BJ (cell line): ENCODE results near the gene ZBTB20. TPM values are rescaled to one million over a fixed set of nuclear protein-coding genes. Genes with fewer than 3 reads are reported as not detected.

ENCODE experiments used
- CTCF ChIA-PET: fragments of 350-600 bp; formaldehyde crosslinking; extraction: SDS; loops from one replicate; lab custom pipeline; 2021; ENCODE audit warnings: antibody characterized with exemption, inconsistent platforms; lab: Yijun Ruan, JAX
- POLR2A ChIA-PET: fragments of 300-600 bp; sonication (Branson Sonifier 250); formaldehyde crosslinking; extraction: SDS; loops from one replicate; lab custom pipeline; 2021; ENCODE audit warnings: antibody characterized with exemption; lab: Charles Lee
- DNase-seq: peaks from one replicate; pipeline ENCODE4 v3.0.0-alpha.2; 2011; ENCODE audit warnings: low read depth
- H3K27me3 ChIP-seq: 2 replicates; pipeline ENCODE4 v1.6.0; 2011; ENCODE audit warnings: low read length; ENCODE audit not compliant: control insufficient read depth, insufficient read depth
- H3K36me3 ChIP-seq: 2 replicates; pipeline ENCODE4 v1.5.1; 2011; ENCODE audit warnings: low read length; ENCODE audit not compliant: control insufficient read depth, insufficient read depth
- H3K4me3 ChIP-seq: 2 replicates; pipeline ENCODE4 v1.5.1; 2011; ENCODE audit warnings: low read depth, mild to moderate bottlenecking, control low read depth, low read length
- polyA plus RNA-seq: library from polyadenylated mRNA; depleted of rRNA; stranded (reverse); fragments of >200 nt; gene quantifications from 2 replicates; pipeline ENCODE4 v1.2.3, GENCODE V29; 2011
- TF ChIP-seq, protein P1 (sequence below): IDR thresholded peaks from 2 replicates; pipeline ENCODE4 v1.5.1; 2011; ENCODE audit warnings: low read depth, mild to moderate bottlenecking, control low read depth, inconsistent platforms, low read length, moderate library complexity; ENCODE audit not compliant: insufficient read depth

ZBTB20 gene
- polyA plus RNA-seq, 1 experiment, result 6.0 TPM

DNA sequence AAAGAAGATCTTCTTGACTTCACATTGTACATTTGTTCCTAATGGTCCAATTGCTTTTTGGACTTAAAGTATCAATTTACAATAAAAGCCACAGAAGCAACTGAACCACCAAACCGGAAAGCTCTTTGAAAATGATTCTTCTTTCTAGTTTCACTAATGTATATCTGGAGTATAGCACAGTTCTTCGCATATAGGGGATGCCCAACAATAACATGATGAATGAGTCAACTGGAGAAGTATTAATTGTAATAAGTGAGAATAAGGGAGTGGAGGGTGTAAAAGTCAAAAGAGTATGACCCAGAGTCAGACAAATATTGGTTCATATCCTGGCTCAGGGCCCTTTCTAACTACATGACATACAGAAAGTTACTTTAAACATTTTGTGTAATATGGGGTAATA is 425.2 kb downstream of the ZBTB20 start:
- Histone ChIP-seq H3K4me3 (no peak overlapping the region), H3K27me3 (no peaks in the 10 kb centered on the region), H3K36me3 (no peaks in the 10 kb centered on the region)
- ChIA-PET CTCF (no interaction called here), POLR2A (no interaction called here)
- no peak for DNase-seq
- TF ChIP-seq, protein P1, sequence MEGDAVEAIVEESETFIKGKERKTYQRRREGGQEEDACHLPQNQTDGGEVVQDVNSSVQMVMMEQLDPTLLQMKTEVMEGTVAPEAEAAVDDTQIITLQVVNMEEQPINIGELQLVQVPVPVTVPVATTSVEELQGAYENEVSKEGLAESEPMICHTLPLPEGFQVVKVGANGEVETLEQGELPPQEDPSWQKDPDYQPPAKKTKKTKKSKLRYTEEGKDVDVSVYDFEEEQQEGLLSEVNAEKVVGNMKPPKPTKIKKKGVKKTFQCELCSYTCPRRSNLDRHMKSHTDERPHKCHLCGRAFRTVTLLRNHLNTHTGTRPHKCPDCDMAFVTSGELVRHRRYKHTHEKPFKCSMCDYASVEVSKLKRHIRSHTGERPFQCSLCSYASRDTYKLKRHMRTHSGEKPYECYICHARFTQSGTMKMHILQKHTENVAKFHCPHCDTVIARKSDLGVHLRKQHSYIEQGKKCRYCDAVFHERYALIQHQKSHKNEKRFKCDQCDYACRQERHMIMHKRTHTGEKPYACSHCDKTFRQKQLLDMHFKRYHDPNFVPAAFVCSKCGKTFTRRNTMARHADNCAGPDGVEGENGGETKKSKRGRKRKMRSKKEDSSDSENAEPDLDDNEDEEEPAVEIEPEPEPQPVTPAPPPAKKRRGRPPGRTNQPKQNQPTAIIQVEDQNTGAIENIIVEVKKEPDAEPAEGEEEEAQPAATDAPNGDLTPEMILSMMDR, result no peak

DNA sequence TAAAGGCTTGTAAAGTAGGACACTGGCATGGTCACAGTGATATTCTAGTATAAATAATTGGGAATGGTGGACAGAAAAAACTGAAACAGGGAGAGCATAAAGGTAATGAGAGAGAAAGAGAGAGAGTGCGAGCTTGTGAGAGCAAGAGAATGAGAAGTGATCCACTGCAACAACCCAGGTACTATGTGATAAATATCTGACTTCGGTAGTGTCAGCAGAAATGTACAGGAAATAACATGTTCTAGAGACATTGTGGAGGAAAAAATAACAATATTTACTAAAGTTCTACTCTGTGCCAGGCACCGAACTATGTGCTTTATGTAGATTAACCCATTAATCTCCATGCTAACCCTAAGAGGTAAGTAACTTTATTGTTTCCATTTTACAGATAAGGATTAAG is 425.9 kb downstream of the ZBTB20 start:
- ChIA-PET CTCF (no interaction called here), POLR2A (no interaction called here)
- DNase-seq, result no peak
- TF ChIP-seq, protein P1, result no peak
- H3K27me3 ChIP-seq, result no peaks in the 10 kb centered on the region
- no peaks in the 10 kb centered on the region for H3K36me3 ChIP-seq
- no peak overlapping the region for H3K4me3 ChIP-seq

DNA sequence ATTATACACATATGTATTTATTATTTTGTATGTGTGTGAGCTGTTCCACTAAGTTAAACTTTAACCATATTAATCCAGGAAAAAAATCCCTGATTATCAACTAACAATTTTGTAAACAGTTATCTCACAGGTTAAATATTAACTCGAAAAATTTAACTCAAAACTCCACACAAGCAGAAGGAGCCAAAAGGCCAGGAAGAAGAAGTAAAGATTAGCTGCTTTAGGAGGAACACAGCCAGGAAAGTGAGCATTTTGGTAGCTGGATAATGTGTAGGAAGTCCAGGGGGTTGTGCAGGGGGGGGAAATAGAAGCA is 428.2 kb downstream of the ZBTB20 start:
- Histone ChIP-seq H3K4me3 (no peak overlapping the region), H3K36me3 (no peaks in the 10 kb centered on the region), H3K27me3 (no peaks in the 10 kb centered on the region)
- TF ChIP-seq, protein P1, result no peak
- POLR2A ChIA-PET, result no interaction called here
- CTCF ChIA-PET, result interaction anchor here (0.6 to 0.7 kb wide), 2 partner anchors 14 to 671 kb away, joined by 3 to 4 read pairs; no protein-coding TSS in a partner anchor
- no peak for DNase-seq

DNA sequence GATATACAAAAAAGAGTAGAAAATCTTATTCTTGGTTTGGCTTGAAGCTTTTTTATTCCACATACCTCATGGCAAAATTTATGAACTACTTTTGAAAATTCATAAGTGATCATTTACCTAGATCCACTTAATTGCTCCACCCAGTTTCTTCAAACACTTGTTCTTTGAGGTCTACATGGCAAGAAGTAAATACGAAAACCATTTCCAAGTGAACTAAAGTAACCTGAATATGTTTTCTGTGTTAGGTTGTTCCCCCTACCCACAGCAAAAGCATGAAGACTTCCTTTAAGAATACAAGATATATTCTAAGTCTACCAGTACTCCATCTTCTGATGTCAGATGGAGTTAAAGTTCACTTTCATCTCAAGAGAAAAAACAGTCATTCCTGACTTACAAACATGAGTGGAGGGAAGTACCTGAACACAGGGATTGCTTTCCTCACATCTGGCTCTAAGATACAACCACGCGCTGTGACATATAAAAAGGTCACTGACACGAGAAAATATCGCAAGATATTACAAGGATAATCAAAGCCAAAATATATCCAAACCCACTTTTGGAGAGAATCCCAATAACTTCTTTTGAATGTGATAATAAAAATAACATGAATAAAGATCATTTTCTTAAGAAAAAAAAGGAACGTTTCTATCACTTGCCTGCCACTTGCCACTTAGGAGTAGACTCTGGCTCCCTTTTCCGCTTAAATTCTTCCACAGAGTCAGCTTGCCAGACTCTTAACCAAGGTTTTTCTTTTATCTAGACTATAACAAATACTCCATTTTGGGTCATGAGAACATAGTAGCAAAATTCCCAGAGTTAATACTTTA is 428.8 kb downstream of the ZBTB20 start:
- ChIA-PET POLR2A (no interaction called here), CTCF (interaction anchor here (0.6 to 0.7 kb wide), 2 partner anchors 13 to 671 kb away, joined by 3 to 4 read pairs; no protein-coding TSS in a partner anchor)
- TF ChIP-seq, protein P1, result no peak
- DNase-seq, result no peak
- Histone ChIP-seq H3K27me3 (no peaks in the 10 kb centered on the region), H3K4me3 (no peak overlapping the region), H3K36me3 (no peaks in the 10 kb centered on the region)

DNA sequence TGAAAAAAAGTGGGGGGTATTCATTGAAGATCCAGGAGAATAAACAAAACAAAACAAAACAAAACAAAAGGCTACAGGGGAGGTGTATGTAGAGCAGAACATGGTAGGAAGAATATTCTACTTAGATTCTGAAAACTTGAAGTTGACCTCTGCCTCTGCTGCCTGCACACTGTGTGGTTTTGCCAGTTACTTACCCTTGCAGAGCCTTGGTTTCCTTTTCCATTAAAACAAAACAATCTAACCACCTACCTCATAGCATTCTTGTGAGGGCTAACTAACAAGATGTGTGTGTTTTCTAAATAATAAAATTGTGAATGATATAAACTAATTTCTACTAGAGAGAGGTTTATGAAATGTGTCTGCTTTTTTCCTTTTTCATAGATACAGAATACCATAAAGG is 430.2 kb downstream of the ZBTB20 start:
- TF ChIP-seq, protein P1, result no peak
- Histone ChIP-seq H3K27me3 (no peaks in the 10 kb centered on the region), H3K4me3 (no peak overlapping the region), H3K36me3 (no peaks in the 10 kb centered on the region)
- CTCF ChIA-PET, result no interaction called here
- POLR2A ChIA-PET, result no interaction called here
- no peak for DNase-seq
